ENCODE measurements around the gene OVCH1. TPM values are rescaled to one million over a fixed set of nuclear protein-coding genes. Genes with fewer than 3 reads are reported as not detected.

The OVCH1 gene, protein sequence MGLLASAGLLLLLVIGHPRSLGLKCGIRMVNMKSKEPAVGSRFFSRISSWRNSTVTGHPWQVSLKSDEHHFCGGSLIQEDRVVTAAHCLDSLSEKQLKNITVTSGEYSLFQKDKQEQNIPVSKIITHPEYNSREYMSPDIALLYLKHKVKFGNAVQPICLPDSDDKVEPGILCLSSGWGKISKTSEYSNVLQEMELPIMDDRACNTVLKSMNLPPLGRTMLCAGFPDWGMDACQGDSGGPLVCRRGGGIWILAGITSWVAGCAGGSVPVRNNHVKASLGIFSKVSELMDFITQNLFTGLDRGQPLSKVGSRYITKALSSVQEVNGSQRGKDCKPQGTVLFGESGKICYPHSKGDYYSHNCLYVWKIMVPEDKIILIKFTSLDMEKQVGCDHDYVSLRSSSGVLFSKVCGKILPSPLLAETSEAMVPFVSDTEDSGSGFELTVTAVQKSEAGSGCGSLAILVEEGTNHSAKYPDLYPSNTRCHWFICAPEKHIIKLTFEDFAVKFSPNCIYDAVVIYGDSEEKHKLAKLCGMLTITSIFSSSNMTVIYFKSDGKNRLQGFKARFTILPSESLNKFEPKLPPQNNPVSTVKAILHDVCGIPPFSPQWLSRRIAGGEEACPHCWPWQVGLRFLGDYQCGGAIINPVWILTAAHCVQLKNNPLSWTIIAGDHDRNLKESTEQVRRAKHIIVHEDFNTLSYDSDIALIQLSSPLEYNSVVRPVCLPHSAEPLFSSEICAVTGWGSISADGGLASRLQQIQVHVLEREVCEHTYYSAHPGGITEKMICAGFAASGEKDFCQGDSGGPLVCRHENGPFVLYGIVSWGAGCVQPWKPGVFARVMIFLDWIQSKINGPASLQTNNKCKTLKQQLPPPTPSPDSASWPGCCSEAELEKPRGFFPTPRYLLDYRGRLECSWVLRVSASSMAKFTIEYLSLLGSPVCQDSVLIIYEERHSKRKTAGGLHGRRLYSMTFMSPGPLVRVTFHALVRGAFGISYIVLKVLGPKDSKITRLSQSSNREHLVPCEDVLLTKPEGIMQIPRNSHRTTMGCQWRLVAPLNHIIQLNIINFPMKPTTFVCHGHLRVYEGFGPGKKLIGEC
- not detected in 2 replicates for total RNA-seq

GRCh38 chr12:29497588-29497987, at the start of gene OVCH1:
Gene OVCH1 (minus strand): TSS chr12:29497686. CDS start chr12:29497686, 0 bp downstream.
- DNase-seq (ENCODE audit: extremely low read depth, low read depth, low spot score): no peak

- DNase-seq (ENCODE audit: extremely low read depth, low read depth, low spot score): no peak
Measured at GRCh38 chr12:29547151-29547632, 49.7 kb upstream of the OVCH1 start.

- no peak for DNase-seq (ENCODE audit: extremely low read depth, low read depth, low spot score)
Measured at GRCh38 chr12:29546000-29546399, 48.5 kb upstream of the OVCH1 start.

DNA sequence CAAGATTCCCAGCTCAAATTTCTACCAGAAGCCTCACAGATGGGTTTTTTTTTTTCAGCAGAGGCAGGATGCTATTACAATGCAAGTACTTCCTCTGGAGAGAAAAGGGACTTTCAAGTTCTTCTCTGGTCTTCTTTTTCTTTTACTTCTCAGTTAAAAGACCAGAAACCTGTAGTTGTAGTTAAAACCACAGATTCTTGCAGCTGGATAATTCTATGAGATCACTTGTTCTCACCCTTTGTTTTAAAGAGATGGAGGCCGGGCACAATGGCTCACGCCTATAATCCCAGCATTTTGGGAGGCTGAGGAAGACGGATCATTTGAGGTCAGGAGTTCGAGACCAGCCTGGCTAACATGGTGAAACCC, 47.6 kb upstream of the OVCH1 start:
- no peak for DNase-seq (ENCODE audit: extremely low read depth, low read depth, low spot score)

GRCh38 chr12:29544428-29545101, 47.1 kb upstream of the OVCH1 start:
- no peak for DNase-seq (ENCODE audit: extremely low read depth, low read depth, low spot score)

GRCh38 chr12:29543036-29543435, 45.5 kb upstream of the OVCH1 start:
- DNase-seq (ENCODE audit: extremely low read depth, low read depth, low spot score): no peak

- no peak for DNase-seq (ENCODE audit: extremely low read depth, low read depth, low spot score)
Measured at GRCh38 chr12:29537298-29537697, 39.8 kb upstream of the OVCH1 start.

GRCh38 chr12:29534935-29535334, 37.4 kb upstream of the OVCH1 start:
- no peak for DNase-seq (ENCODE audit: extremely low read depth, low read depth, low spot score)

- no peak for DNase-seq (ENCODE audit: extremely low read depth, low read depth, low spot score)
Measured at GRCh38 chr12:29533815-29534489, 36.5 kb upstream of the OVCH1 start.

DNA sequence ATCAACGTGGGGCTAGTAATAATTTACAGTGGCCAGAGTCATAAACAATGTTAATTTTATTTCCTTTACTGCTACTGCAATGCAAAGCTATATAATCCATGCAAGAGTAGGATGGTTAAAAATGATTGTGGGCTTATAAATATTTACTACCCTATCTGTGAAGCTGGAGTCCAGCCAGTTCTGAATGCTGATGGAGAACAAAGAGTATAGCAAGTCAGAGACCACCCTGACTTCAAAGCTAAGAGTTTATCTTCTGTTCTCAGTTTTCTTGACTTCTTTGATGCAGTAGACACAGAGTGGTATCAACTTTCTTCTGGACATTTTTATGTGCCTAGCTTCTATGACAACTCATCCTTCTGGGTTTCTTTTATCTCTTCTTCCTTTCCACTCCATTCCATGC, 34.0 kb upstream of the OVCH1 start:
- no peak for DNase-seq (ENCODE audit: extremely low read depth, low read depth, low spot score)

DNA sequence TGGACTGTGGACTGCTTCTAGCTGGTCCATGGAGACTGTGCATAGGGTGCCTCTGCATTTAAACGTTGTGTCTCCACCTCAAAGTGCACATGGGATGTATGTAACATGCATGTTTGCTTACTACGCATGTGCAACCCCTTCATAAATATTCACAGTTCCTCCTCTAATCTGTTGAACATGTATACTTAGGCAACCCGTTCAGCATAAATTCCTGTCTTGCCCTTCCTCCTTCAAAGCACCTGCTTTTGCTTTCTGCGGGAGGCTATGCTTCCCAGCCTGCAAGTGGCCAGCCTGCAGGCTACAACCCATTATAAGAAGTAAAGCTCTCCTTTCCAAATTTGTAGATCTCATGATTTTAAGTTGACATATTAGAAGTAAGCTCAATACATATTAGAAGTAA, 33.0 kb upstream of the OVCH1 start:
- DNase-seq (ENCODE audit: extremely low read depth, low read depth, low spot score): no peak

DNA sequence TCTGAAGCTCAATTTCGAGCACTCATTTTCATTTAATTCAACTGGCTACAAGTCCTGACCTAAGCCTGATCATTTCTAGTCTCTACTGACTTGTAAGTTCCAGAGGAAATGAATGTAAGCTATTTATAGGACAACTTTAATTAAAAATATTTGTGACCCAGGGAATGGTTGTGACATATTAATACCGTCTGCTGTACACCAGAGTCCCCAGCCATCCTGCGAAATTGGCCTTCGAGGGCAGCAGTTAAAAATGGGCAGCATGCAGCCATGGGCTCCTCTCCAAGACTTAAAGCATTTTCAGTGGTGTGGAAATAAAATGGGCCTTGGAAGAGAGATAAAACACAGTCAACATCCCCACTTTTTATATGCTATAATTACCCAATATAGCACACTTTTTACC, 30.7 kb upstream of the OVCH1 start:
- DNase-seq (ENCODE audit: extremely low read depth, low read depth, low spot score): no peak

DNA sequence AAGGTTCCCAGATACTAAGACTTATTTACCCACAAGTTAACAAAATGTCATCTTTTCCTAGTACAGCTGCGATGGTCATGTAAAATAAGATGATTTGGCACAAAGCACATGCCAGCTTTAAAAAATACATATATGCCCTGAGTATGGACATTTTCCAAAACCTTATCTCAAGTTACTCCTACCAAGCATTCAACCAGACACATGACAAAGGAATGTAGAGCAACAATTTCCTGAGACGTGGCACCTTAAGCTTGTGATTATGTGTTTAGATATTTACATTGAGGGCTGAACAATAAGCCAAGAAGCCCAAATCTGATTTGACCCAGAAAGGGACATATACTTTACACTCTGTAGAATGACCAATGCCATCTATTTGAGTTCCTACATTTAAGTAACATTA, 24.5 kb upstream of the OVCH1 start:
- no peak for DNase-seq (ENCODE audit: extremely low read depth, low read depth, low spot score)

DNA sequence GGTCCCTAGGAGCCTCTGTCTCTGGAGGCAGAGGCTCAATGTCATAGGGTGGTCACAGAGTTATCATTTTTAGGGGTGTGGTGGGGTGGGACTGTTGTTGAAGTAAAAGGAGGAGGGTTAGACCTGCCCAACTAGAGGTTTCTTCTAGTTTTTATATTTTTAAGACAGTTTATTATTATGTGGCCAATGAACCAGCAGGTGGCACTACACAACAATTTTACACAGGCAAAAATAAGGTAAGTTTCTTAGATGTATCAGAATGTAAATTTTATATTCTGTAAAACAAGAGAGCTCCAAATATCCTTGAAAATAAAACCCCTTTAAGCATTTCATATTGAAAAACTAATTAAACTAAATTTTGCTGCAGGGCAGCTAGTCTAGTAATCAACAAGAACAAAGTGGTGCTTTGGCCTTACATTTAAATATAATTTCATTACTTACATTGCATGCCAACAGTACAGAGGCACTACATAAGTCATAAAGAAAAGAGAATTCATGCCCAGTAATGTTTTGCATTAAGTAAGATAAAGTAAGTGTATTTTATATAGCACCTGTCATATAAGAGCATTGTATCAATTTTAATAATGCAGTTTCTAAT, 22.2 kb upstream of the OVCH1 start:
- DNase-seq (ENCODE audit: extremely low read depth, low read depth, low spot score): peak; percentile 50

- DNase-seq (ENCODE audit: extremely low read depth, low read depth, low spot score): no peak
Measured at GRCh38 chr12:29518407-29518806, 20.9 kb upstream of the OVCH1 start.

DNA sequence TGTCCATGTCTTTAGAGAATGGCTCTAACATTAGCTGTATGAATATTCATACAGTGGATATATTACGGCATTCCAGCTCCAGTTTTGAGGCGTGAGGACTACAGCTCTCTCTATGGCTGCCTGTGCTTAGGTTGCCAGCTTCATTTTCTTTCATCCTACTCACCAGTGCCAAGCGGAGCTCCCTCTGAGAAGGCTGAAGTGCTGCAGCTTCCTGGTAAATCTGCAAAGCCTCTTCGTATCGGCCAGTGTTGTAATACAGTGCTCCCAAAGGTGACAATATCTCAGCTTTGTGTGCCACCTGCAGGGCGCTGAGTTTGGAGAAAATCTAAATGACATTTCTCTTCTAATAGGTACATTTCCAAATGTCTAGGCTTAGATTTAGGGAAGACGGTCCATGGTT, 19.8 kb upstream of the OVCH1 start:
- no peak for DNase-seq (ENCODE audit: extremely low read depth, low read depth, low spot score)

- no peak for DNase-seq (ENCODE audit: extremely low read depth, low read depth, low spot score)
Measured at GRCh38 chr12:29516431-29516875, 19.0 kb upstream of the OVCH1 start.

DNA sequence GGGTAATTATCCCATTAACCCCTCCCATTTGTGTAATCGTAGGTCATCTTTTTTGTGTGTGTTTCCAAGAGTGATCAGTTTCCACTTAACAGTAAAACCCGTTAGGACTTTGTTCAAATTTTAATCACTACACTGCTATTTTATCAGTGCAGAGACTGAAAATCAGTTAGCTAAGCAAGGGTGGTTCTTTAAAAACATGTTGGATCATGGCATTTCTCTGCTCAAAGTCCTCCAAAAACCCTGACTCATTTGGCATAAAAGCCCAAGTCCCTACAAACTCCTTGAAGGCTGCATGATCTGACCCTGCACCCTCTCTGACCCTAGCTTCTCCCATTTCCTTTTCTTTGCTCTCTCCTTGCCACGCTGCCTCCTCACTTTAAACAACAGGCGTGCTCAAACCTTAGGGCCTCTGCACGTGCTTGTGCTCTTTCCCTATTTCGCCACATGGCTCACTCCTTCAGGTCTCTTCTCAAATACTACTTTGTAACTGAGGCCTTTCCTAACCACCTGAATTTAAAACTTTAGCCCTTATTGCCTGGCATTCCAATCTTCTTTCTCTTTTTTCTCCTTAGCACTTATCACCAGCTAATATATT, 13.2 kb upstream of the OVCH1 start:
- DNase-seq (ENCODE audit: extremely low read depth, low read depth, low spot score): no peak

DNA sequence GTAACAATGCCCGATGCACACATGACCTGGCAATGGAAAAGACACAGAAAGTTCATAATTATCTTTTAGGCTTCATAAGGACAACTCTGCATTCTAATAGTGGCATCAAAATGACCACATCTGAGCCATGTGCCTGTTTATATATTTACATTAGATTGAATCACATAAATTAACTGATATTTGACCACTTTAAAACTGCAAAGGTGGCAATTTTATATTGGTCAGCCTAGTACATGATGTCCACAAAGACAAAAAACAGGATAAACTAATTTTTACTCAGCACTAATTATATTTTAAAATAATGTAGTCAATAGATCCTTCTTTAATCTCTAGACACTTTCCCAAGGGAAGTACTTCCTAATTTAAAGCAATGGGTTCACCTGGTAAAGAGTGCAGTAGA, 12.0 kb upstream of the OVCH1 start:
- DNase-seq (ENCODE audit: extremely low read depth, low read depth, low spot score): no peak

All from glomerular endothelial cell (primary cell).